GM19240 (cell line): Measurements from ENCODE around the gene C6orf15.

ENCODE experiments used
- DNase-seq: peaks from one replicate; pipeline ENCODE4 v3.0.0; 2011; ENCODE audit warnings: low spot score; ENCODE audit not compliant: insufficient read length

The C6orf15 gene

GRCh38 chr6:31110825-31111582, 1.4 kb downstream of the C6orf15 start:
- DNase-seq = no peak

GRCh38 chr6:31107052-31107451, 5.3 kb downstream of the C6orf15 start:
- DNase-seq = no peak

- DNase-seq = no peak
Observed at GRCh38 chr6:31103136-31103535, 9.2 kb downstream of the C6orf15 start.

GRCh38 chr6:31098449-31098938, 13.9 kb downstream of the C6orf15 start:
- no peak for DNase-seq

- no peak for DNase-seq
Observed at GRCh38 chr6:31096656-31097055, 15.7 kb downstream of the C6orf15 start.

GRCh38 chr6:31096215-31096614, 16.2 kb downstream of the C6orf15 start:
- DNase-seq = no peak

- DNase-seq = no peak
Observed at GRCh38 chr6:31094389-31094881, 17.9 kb downstream of the C6orf15 start.

GRCh38 chr6:31092769-31093505, 19.4 kb downstream of the C6orf15 start:
- DNase-seq = no peak

- no peak for DNase-seq
Observed at GRCh38 chr6:31092238-31092637, 20.1 kb downstream of the C6orf15 start.

- no peak for DNase-seq
Observed at GRCh38 chr6:31091680-31092079, 20.7 kb downstream of the C6orf15 start.

GRCh38 chr6:31090973-31091364, 21.4 kb downstream of the C6orf15 start:
- DNase-seq = no peak

GRCh38 chr6:31090275-31090972, 22.0 kb downstream of the C6orf15 start:
- DNase-seq = no peak

GRCh38 chr6:31087494-31088089, 24.8 kb downstream of the C6orf15 start:
- peak; percentile 70 for DNase-seq

- no peak for DNase-seq
Observed at GRCh38 chr6:31086788-31087440, 25.5 kb downstream of the C6orf15 start.

- no peak for DNase-seq
Observed at GRCh38 chr6:31083742-31084354, 28.5 kb downstream of the C6orf15 start.

GRCh38 chr6:31081872-31082271, 30.5 kb downstream of the C6orf15 start:
- DNase-seq = no peak

- DNase-seq = no peak
Observed at GRCh38 chr6:31079656-31080261, 32.6 kb downstream of the C6orf15 start.

GRCh38 chr6:31076611-31077010, 35.8 kb downstream of the C6orf15 start:
- no peak for DNase-seq

GRCh38 chr6:31075528-31075927, 36.8 kb downstream of the C6orf15 start:
- DNase-seq = no peak

GRCh38 chr6:31074401-31074800, 38.0 kb downstream of the C6orf15 start:
- DNase-seq = no peak
